Panc1 (cell line): ENCODE results near the gene RPS24. TPM values are rescaled to one million over a fixed set of nuclear protein-coding genes. Genes with fewer than 3 reads are reported as not detected.

Experiments used
- ATAC-seq: fragments of 200-7000 bp; cut with Tn5 transposase; 2 replicates; pipeline ENCODE4 v1.9.1; 2020; ENCODE audit warnings: mild to moderate bottlenecking, moderate library complexity
- BruUV-seq: library from RNA; stranded (reverse); fragments of 400-500 nt; replicated peaks from 2 replicates; lab custom pipeline; 2021; lab: Mats Ljungman, UMichigan
- CTCF ChIA-PET: fragments of 300-600 bp; sonication (Branson Sonifier 250); formaldehyde crosslinking; loops from one replicate; lab custom pipeline; 2022; ENCODE audit warnings: antibody characterized with exemption; lab: Charles Lee
- POLR2A ChIA-PET: fragments of 300-600 bp; sonication (Branson Sonifier 250); formaldehyde crosslinking; loops from one replicate; lab custom pipeline; 2022; ENCODE audit warnings: antibody characterized with exemption; lab: Charles Lee
- DNase-seq: peaks from one replicate; pipeline ENCODE4 v3.0.0-alpha.2; 2010; ENCODE audit warnings: low read depth, low spot score
- H3K27ac ChIP-seq: 2 replicates; pipeline ENCODE4 v1.5.1; 2011; ENCODE audit warnings: mild to moderate bottlenecking, low read length, inconsistent platforms
- H3K27me3 ChIP-seq: fragments of 200-500 bp; sonication (Bioruptor generic); 2 replicates; pipeline ENCODE4 v1.6.0; 2014; ENCODE audit warnings: low read length, inconsistent platforms; ENCODE audit not compliant: control insufficient read depth, insufficient read depth
- H3K36me3 ChIP-seq: fragments of 200-500 bp; sonication (Bioruptor generic); 2 replicates; pipeline ENCODE4 v1.5.1; 2014; ENCODE audit warnings: inconsistent platforms, mild to moderate bottlenecking, low read length, moderate library complexity; ENCODE audit not compliant: control insufficient read depth, insufficient read depth
- H3K4me1 ChIP-seq: 2 replicates; pipeline ENCODE4 v1.5.1; 2011; ENCODE audit warnings: inconsistent platforms, mild to moderate bottlenecking, low read length, moderate library complexity; ENCODE audit not compliant: control insufficient read depth, insufficient read depth
- H3K4me3 ChIP-seq, 2 experiments: 2 replicates each; pipeline ENCODE4 v1.5.1; 2011 to 2012; ENCODE audit warnings: low read depth in 2 of 2, low read length in 2 of 2, mild to moderate bottlenecking in 2 of 2, inconsistent platforms in 1 of 2, moderate library complexity in 1 of 2
- H3K9me3 ChIP-seq: fragments of 200-500 bp; sonication (Bioruptor generic); 2 replicates; pipeline ENCODE4 v1.5.1; 2014; ENCODE audit warnings: low read depth, mild to moderate bottlenecking, inconsistent platforms, low read length, moderate library complexity; ENCODE audit not compliant: control insufficient read depth, insufficient read depth
- CTCF ChIP-seq: fragments of 450-650 bp; IDR thresholded peaks from 2 replicates; pipeline ENCODE4 v1.5.1; 2017; ENCODE audit warnings: mild to moderate bottlenecking
- POLR2AphosphoS5 ChIP-seq: IDR thresholded peaks from 2 replicates; pipeline ENCODE4 v1.6.1; 2012; ENCODE audit warnings: mild to moderate bottlenecking, low read depth, low read length, moderate library complexity
- SIN3A ChIP-seq: IDR thresholded peaks from 2 replicates; pipeline ENCODE4 v1.6.1; 2012; ENCODE audit warnings: low read depth, mild to moderate bottlenecking, low read length, moderate library complexity, borderline replicate concordance; ENCODE audit not compliant: insufficient read depth
- TCF7L2 ChIP-seq: IDR thresholded peaks from 2 replicates; pipeline ENCODE4 v1.6.1; 2011; ENCODE audit warnings: mild to moderate bottlenecking, low read depth, low read length, inconsistent platforms
- in situ Hi-C: cut with HindIII; loops from 2 replicates; pipeline ENCODE4 v1.10.0; 2016; ENCODE audit warnings: low sequenced_read_pairs, low pct_unique_long_range_greater_than_20kb
- intact Hi-C: fragments of 100-400 bp; cut with micrococcal nuclease; formaldehyde crosslinking; loops from one replicate; pipeline ENCODE4 v1.10.0; 2022; ENCODE audit not compliant: unreplicated experiment
- total RNA-seq: library from RNA; stranded (reverse); gene quantifications from one replicate; pipeline ENCODE4 v1.2.1, GENCODE V29; 2021; ENCODE audit not compliant: unreplicated experiment
- TF ChIP-seq, protein P1 (sequence below), 2 experiments: IDR thresholded peaks; 2 replicates each; pipeline ENCODE4 v1.6.1; 2011 to 2012; ENCODE audit warnings: low read depth in 2 of 2, control low read depth in 1 of 2, low read length in 1 of 2, mild to moderate bottlenecking in 1 of 2, moderate library complexity in 1 of 2; ENCODE audit not compliant: insufficient read depth in 1 of 2

RPS24 gene
- total RNA-seq, 1 experiment from 2014 or later = 1,400 TPM

GRCh38 chr10:78041170-78042057 lies 7.8 kb downstream of the RPS24 start:
- Histone ChIP-seq H3K4me3 (no peak overlapping the region), H3K36me3 (peaks cover 56% of the 10 kb centered on the region), H3K9me3 (no peaks in the 10 kb centered on the region), H3K27ac (no peak overlapping the region), H3K27me3 (no peaks in the 10 kb centered on the region), H3K4me1 (peaks cover 50% of the 10 kb centered on the region)
- no TSS peak for BruUV-seq
- TF ChIP-seq CTCF = no peak
- TF ChIP-seq TCF7L2 = no peak
- no peak for TF ChIP-seq SIN3A
- TF ChIP-seq, protein P1, sequence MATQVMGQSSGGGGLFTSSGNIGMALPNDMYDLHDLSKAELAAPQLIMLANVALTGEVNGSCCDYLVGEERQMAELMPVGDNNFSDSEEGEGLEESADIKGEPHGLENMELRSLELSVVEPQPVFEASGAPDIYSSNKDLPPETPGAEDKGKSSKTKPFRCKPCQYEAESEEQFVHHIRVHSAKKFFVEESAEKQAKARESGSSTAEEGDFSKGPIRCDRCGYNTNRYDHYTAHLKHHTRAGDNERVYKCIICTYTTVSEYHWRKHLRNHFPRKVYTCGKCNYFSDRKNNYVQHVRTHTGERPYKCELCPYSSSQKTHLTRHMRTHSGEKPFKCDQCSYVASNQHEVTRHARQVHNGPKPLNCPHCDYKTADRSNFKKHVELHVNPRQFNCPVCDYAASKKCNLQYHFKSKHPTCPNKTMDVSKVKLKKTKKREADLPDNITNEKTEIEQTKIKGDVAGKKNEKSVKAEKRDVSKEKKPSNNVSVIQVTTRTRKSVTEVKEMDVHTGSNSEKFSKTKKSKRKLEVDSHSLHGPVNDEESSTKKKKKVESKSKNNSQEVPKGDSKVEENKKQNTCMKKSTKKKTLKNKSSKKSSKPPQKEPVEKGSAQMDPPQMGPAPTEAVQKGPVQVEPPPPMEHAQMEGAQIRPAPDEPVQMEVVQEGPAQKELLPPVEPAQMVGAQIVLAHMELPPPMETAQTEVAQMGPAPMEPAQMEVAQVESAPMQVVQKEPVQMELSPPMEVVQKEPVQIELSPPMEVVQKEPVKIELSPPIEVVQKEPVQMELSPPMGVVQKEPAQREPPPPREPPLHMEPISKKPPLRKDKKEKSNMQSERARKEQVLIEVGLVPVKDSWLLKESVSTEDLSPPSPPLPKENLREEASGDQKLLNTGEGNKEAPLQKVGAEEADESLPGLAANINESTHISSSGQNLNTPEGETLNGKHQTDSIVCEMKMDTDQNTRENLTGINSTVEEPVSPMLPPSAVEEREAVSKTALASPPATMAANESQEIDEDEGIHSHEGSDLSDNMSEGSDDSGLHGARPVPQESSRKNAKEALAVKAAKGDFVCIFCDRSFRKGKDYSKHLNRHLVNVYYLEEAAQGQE (IDR thresholded peaks at IDR 0.05; ENCODE audit: insufficient read depth in 1 of 2, low read depth in 2 of 2, low read length in 1 of 2) = no peak
- TF ChIP-seq POLR2AphosphoS5 = no peak; the same call in 1 of the 2 replicates
- DNase-seq (no peak), ATAC-seq (peak; percentile 9; the same call in 1 of the 2 replicates)
- ChIA-PET CTCF (no interaction called here), POLR2A (no interaction called here)
- in situ Hi-C loops (no loop called here), intact Hi-C loops (no loop called here)

DNA sequence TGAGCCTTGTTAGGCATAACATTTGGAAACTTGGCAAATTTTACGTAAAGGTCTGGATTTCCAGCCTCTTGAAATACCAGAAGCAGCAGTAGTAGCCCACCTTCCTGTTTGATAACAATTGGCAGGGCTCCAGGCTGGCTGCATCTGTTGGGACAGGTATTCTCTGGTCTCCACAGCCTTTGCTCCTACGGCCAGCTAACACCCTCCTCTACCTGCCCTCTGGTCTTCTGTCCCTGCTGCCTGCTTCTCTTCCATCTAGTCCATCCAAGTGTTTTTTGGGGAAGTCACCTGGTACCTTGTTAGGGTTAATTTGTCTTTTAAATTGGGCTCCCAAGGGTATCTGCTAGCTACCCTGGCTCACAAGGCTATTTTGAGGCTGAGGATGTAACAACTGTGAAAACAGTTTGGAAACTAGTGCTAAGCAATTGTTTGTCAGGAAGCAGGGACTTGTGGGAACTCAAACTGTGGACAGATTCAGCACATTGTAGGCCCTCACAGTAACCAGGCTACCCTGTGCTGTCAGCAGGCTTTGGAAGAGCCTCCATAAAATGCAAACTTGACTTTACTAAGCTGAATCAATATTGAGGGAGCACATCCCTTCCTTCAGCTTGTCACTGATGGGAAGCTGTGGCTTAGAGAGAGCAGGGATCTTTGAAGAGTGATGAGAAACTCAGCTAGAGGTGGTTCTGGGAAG lies 8.5 kb downstream of the RPS24 start:
- Histone ChIP-seq H3K36me3 (peaks cover 49% of the 10 kb centered on the region), H3K4me1 (peaks cover 44% of the 10 kb centered on the region), H3K9me3 (no peaks in the 10 kb centered on the region), H3K4me3 (no peak overlapping the region), H3K27ac (no peak overlapping the region), H3K27me3 (no peaks in the 10 kb centered on the region)
- in situ Hi-C loops = no loop called here
- intact Hi-C loops = no loop called here
- DNase-seq (no peak), ATAC-seq (no peak)
- no TSS peak for BruUV-seq
- ChIA-PET POLR2A (no interaction called here), CTCF (no interaction called here)
- peak; percentile 67 for TF ChIP-seq POLR2AphosphoS5
- TF ChIP-seq, protein P1 (IDR thresholded peaks at IDR 0.05; ENCODE audit: insufficient read depth in 1 of 2, low read depth in 2 of 2, low read length in 1 of 2) = no peak
